HG02884 (cell line): ENCODE data around the gene UBE2E1.
A peak's percentile ranks its signal among the peaks of the same experiment; 100 is the strongest.

Source experiments
- ATAC-seq: cut with Tn5 transposase; IDR thresholded peaks from one replicate; pipeline ENCODE4 v1.9.1; 2021; ENCODE audit warnings: mild to moderate bottlenecking, moderate library complexity; ENCODE audit not compliant: unreplicated experiment

Gene UBE2E1

DNA sequence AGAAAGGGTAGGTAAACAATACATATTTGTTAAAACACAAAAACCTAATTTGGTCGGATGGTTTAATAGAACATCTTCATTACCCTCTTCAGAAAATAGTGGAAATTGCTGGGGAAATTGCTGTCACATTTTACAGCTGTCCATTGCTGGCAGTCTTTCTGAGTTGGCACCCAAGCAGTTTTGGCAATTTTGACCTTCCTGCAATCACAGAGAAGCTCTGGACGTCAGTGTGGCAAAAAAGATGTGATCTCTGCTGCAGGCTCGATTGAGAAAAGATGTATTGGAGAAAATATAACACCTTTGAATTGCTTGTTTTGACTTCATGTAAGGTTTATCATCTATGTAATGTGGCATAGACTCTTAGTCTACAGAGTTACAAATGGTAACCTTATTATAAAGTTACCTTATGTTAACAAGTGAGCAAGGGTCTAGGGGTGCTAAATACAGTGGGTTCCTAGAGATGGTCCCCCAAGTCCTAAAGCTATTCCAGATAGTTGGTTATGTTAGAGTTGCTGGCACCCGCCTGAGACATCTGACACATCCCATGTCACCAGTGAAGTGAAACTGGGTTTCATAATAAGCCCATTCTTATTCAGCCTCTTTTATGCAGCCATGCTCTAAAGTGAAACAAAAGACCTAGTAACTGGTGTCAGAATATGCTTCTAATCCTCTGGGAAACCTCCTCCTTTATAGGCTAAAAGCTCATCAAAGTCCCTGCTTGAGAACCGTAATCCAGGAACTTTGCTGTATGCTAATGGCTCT, 14.0 kb downstream of the UBE2E1 start:
- ATAC-seq, result peak; percentile 49

DNA sequence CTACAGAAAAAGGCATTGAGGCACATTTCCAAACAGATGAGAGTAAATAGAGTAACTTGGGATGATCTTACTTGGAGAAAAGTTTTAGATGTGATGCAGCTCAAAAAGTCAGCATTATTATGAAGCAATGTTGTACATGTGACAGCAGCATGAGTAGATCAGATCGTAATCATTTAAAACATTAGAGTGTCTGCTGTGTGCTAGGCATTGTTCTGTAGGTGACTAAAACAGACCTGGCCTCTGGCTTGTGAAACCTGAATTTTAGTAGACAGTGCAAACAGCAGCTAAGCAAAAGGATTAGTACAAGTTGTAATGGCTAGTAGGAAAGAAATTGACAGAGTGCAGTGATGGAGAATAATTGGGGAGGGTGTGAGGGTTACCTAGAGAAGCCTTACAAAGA, 15.1 kb downstream of the UBE2E1 start:
- ATAC-seq, result peak; percentile 32

DNA sequence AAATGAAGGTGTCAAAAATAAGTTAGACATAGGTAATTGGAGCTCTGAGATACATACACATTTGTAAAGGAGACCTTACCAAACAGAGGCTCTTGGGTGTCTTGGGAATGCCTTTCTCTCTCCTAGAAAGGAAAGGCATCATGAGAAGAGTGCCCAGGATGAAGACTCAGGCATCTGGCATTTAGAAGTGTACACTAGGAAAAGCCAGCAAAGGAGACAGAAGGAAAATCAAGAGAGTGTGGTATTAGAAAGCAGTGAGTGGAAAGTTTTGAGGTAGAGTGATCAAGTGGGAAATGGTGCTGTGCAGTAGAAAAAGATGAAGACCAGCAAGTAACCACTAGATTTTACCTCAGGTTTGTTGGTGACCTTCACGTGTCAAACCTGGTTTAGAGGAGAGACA, 16.1 kb downstream of the UBE2E1 start:
- ATAC-seq, result no peak

DNA sequence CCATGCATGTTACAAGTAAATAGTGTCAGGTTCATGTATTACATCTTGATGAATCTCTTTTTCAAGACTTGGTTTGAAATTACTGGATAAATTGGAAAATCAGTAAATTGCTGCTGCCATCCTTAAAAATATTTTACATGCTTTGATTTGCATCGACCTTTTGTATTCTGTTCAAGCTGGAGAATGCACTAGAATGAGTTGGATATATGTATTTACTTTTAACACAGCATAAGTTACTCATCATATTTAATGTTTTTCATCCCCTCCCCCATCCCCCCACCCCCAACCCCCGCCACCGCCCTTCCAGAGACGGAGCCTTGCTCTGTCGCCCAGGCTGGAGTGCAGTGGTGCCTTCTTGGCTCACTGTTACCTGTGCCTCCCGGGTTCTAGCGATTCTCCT, 16.8 kb downstream of the UBE2E1 start:
- no peak for ATAC-seq

DNA sequence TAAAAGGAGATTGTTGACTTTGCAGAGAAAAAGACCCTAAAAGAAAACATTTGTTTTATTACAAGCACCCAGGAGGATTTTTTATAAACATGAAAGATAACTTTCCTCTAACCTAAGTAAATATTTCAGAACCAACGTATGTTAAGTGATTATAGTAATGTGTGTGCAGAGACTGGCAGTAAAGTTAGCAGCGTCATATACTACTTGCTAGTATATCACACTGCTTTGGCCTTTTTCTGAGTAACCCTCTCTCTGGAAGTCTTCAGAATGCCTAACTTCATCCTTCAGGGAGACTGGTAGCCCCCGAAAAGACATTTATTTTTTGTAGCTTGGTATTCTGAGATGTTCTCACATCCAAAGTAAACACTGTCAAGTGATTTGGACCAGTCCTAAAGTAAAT, 17.9 kb downstream of the UBE2E1 start:
- no peak for ATAC-seq

DNA sequence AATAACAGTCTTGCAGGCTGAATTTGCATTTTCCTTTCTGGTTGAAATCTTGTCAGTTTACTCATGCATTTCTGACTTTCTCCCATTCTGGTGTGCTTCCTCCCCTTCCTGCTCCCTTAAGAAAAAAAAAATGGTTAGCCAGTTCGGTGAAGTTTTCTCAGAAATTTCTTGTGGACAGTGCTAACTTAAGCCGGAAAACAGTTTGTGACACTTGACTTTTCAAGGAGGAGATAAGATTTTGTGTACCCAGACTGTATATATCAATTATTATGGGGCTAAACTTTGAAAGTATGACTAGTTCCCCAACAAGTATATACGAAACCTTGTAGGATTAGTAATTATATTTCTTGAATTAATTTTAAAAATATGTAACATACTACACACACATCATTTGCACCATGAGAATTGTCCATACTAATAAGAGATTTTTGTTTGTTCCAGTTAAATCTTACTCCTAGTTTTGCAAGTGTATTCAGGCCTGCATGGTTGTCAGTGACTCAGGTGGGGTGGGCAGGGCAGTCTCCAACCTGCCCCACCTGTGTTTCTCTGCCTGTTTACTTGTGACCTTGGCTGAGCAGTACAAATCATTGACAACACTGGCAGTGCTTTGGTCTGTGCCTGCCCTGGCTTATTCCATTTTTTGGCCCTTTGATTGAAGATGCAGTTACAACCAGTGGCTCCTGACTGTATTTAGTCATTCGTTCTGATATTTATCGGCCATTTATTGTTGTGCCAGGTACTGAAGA, 19.1 kb downstream of the UBE2E1 start:
- ATAC-seq, result no peak

DNA sequence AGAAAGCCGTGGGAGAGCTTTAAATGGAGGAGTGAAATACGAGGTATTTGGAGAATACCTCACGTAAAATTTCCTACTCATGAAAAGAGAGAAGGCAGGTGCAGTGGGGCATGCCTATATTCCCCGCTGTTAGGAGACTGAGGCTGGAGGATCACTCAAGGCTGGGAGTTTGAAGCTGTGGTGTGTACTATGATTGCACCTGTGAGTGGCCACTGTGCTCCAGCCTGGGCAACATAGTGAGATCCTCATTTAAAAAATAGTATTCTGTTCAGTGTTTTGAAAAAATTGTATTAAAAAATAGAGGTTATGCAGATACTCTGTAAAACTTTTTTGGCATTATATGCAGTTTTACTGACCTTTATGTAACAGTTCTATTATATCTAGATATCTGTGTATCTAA, 20.0 kb downstream of the UBE2E1 start:
- ATAC-seq, result no peak

DNA sequence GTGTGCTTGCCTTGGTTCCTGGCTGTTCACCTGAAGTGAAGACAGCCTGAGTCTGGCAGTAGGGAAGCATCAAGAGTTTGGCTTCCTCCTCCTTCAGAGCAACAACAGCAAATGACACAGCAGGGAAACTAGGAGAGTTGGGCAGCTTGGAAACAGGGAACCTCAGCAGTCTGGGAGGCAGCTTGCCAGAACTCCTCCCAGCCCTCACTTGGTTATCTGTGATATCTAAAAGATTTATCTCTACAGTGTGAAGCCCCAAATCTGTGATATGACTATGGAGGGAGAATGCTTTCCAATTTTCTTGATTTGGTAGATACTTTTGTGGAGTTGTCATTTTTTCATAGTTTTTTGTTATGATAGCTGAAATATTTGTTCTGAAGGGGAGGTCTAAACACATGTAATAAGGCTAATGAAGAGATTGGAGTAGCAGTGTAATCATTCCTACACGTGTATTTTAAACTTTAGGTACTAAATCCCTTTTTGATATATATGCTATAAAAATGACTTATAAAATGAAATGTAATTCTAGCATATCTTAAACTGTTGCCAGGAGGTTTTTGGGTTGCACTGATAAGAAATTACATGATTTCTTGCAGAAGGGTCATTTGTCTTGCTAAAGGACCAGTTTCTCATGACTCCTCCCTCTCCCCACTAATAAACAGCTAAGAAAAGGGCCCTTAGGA, 20.8 kb downstream of the UBE2E1 start:
- no peak for ATAC-seq

DNA sequence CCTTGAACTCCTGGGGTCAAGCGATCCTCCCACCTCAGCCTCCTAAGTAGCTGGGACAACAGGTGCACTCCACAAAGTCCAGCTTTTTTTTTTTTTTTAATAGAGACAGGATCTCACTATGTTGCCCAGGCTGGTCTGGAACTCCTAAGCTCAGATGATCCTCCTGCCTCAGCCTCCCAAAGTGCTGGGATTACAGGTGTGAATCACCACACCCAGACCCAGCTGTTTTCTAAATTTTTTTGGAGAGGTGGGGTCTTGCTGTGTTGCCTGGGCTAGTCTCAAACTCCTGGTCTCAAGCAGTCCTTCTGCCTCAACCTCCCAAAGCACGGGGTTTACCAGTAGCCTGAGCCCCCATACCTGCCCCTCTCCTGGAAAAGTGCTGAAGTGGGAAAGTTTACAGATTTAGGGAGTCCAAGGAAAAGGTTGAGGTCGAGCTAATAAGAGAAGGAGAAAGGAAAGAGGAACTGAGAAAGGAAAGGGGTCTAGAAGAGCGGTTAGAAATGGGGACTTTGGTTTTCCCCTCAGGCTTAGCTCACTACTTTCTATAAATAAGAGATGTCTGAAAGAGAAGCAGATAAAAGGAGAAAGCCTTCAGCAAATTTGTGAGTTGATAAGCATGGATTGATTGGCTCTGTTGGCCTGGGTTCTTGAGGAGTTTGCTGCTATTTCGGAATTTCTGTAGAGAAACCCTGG, 23.6 kb downstream of the UBE2E1 start:
- ATAC-seq, result peak; percentile 61

DNA sequence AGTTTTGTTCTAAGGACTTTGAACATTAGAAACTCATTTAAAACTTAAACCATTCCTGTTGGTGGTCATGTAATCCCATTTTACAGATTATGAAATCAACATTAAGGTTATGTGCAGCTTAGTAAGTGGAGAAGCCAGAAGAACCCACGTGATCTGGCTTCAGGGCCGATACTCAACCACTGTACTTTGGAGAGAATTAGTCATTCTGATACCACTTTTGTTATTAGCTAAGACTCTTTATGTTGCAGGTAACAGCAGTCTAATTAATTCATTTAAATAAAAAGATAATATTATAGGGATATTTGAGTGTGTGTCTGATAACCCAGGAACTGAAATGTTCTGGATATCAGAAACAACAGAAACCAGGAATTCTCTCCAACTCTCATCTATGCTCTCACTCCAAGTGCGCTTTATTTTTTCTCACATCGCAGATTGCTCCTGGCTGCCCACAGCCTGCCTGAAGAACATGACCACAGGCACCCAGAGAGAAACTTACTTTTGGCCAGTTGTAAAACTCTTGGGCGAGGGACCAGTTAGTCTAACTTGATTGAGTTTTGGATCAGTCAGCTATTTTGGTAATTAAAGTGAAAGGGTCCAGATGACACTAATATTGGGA, 25.2 kb downstream of the UBE2E1 start:
- ATAC-seq, result peak; percentile 78

DNA sequence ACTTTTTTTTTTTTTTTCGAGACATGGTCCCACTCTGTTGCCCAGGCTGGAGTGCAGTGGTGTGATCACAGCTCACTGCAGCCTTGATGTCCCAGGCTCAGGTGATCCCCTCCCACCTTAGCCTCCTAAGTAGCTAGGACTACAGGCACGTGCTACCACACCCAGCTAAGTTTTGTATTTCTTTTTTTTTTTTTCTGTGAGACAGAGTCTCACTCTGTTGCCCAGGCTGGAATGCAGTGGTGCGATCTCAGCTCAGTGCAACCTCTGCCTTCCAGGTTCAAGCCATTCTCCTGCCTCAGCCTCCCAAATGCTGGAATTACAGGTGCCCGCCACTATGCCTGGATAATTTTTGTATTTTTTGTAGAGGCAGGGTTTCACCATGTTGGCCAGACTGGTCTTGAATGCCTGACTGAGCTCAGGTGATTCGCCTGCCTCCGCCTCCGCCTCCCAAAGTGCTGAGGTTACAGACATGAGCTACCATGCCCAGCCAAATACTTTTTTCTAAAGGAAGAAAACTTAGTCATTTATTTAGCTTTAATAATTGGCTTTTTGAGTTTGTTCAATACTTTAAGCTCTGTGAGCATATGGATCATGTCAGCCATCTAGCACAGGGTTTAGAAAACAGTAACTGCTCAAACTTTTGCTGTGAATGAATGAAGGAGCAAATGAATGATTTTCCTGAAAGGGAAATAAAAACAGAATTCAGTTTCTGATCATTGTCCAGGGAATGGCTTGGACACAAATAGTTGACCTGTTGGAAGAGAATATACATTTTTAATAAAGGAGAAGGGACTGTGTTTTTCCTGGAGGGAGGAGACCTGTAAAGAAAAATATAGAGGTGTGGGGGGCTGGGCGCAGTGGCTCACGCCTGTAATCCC, 26.0 kb downstream of the UBE2E1 start:
- ATAC-seq, result peak; percentile 15

DNA sequence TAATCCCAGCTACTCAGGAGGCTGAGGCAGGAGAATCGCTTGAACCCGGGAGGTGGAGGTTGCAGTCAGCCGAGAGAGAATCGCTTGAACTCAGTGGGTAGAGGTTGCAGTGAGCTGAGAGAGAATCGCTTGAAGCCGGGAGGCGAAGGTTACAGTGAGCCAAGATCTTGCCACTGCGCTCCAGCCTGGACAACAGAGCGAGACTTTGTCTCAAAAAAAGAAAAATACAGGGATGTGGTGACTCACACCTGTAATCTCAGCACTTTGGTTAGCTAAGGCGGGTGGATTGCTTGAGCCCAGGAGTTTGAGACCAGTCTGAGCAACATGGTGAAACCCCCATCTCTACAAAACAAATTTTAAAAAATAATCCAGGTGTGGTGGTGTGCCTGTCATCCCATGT, 26.8 kb downstream of the UBE2E1 start:
- no peak for ATAC-seq

DNA sequence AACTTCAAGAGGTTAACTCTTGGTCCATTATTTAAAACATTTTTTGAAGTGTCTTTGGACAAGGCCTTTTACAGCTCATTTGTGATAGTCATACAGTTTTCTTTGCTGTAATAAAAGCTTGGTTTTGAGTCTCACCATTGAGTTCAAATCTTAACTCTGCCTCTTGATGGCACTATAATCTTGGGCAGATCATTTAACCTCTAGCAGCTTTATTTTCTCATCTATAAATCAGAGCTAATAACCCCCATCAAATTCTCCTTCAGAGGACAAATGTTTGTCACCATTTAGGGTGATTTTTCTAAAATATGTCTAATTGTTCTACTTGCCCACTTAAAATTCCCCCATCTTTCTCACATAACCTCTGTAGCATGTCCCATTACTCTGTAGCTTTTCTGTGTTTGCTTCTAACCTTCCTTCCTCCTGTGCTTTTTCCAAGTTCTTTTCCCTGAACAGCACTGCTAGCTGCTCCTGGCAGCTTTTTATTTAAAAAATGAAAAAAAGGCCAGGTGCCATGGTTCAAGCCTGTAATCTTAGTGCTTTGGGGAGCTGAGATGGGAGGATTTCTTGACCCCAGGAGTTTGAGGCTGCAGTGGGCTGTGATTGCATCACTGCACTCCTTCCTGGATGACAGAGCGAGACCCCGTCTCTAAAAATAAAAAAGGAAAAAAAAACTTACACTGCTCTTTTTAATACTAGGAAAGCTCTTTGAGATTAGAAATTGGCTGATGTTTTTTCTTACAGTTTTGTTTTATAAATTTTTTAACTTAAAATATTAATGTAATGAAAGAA, 28.5 kb downstream of the UBE2E1 start:
- no peak for ATAC-seq

DNA sequence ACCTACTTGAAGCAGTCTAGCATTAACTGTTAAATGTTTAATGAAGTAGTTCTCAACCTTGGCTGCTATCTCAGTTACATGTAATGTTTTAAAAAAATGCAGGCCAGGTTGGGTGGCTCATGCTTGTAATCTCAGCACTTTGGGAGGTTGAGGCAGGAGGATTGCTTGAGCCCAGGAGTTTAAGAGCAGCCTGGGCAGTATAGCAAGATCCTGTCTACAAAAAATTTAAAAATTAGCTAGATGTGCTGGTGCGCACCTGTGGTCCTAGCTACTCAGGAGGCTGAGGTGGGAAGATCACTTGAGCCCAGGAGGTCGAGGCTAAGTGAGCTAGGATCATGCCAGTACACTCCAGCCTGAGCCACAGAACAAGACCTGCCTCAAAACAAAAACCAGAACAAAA, 29.3 kb downstream of the UBE2E1 start:
- ATAC-seq, result no peak

DNA sequence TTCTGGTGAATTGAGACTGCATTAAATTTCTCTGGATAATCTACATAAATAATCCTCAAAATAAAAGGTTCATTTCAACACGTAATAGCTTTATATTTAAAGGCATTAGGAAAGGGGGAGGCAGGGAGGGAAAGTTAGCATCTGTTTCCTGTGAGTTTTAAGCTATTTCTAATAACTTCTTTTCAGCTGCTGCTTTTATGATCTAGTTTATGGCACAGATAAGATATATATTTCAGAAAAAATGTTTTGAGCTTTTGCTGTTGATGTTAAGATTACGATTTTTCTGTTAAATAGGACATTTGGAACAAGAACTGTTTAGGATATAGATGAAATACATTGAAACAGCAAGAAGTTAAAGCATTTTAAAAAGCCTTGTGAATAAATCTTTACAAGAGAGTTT, 30.0 kb downstream of the UBE2E1 start:
- ATAC-seq, result no peak

DNA sequence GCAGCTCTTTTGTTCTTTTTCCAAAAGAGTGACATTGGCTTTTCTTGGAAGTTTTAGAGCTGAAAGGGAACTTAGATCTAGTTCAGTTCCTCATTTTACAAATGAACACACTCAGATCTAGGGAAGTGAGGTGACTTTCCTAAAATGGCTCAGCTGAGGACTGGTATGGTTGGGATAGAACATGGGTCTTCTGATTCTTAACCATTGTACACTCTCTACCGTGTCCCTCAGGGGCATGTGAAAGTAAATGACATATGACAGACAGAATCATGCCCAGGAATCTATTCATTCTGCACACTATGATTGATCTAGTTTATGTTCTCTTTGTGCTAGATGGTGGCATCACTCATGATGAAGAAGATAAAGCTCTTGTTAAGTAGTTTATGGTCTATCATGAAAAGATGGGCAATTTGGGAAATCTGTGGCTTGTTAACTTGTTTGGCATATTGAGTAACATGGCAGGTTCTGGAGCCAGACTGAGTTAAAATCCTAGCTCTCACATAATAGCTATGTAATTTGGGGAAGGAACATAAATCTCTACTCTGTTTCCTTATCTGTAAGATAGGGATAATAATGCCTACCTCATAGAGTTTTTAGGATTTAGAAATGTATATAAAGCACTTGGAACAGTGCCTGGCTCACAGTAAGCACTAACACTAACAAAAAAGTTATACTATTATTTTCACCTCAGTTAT, 30.9 kb downstream of the UBE2E1 start:
- ATAC-seq, result no peak

DNA sequence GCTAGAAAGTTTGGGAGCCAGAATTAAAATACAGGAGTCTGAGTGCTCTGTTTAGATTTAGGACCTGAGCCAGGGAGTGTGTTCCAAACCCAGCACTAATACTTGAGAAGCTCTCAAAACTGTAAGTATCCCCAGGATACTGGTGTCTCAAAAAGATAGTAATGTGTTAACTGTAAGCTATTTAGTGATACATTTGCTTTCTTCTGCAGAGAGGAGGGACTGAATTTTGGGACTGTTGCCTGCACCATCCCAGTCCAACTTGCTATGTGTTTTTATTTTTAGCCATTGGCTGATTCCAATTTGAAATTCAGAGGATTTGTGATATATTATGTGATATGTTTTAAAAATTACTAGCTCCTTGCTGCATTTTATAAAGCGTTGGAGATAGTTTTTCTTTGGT, 31.5 kb downstream of the UBE2E1 start:
- ATAC-seq, result no peak

DNA sequence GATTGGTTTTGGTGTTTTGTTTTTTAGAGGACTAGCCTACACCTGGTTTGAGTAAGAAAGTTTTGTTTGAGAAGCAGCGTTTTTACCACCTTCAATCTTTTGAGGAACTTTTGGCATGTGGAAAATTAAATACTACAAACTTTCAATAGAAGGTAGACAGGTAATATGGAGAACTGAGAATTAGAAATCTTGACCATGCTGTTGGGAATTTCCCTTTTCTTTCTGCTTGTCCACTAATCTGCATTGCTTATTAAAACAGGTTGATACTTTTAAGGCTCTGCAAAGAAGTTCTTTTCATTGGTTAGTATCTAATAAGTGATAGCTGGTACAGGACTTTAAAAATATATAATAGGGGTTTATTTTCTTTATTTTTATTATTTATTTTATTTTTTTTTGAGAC, 31.9 kb downstream of the UBE2E1 start:
- ATAC-seq, result no peak

DNA sequence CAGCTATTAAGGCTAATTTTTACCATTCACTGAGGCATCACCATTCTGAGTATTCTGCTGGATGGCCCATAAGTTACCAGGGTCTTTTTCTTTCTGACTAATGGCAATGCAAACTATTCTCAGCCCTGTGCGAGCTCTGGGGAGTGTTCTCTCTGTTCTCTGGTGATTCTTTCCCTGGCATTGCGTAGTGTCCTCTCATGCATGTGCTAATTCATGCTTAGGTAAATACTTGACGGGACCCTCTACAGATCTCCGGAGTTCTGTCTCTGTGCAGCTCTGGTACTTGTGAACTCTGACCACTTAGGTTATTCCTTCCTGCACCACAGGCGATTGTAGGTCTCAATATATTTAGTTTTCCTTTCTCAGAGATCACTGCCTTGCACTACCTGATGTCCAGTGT, 34.8 kb downstream of the UBE2E1 start:
- ATAC-seq, result no peak
